Vagina (tissue), 2 donors: ENCODE measurements around the gene ARHGAP10. TPM values are rescaled to one million over a fixed set of nuclear protein-coding genes. Genes with fewer than 3 reads are reported as not detected.

Experiments
- DNase-seq, 2 donors: peaks; one replicate each; pipeline ENCODE4 v3.0.0-alpha.2; 2017; ENCODE audit errors: extremely low spot score in 2 of 2
- H3K27ac ChIP-seq: fragments of 200-600 bp; sonication (generic); one replicate; pipeline ENCODE4 v1.5.1; 2019
- H3K27me3 ChIP-seq: fragments of 200-600 bp; sonication (generic); one replicate; pipeline ENCODE4 v1.5.1; 2019
- H3K36me3 ChIP-seq, 2 donors: fragments of 200-600 bp; sonication (generic); one replicate each; pipeline ENCODE4 v1.5.1; 2017 to 2019
- H3K4me1 ChIP-seq: fragments of 200-600 bp; sonication (generic); one replicate; pipeline ENCODE4 v1.5.1; 2019
- H3K4me3 ChIP-seq, 2 donors: fragments of 200-600 bp; sonication (generic); 1 replicate in 1 of 2; 2 replicates in 1 of 2; pipeline ENCODE4 v1.5.1; 2016 to 2019
- H3K9me3 ChIP-seq: fragments of 200-600 bp; sonication (generic); one replicate; pipeline ENCODE4 v1.5.1; 2019
- POLR2A ChIP-seq, 2 donors: fragments of 450-650 bp; IDR thresholded peaks; one replicate each; pipeline ENCODE4 v1.6.1; 2017; ENCODE audit warnings: antibody characterized with exemption in 2 of 2, mild to moderate bottlenecking in 2 of 2, moderate library complexity in 2 of 2
- POLR2AphosphoS5 ChIP-seq, 2 donors: sonication (generic); formaldehyde crosslinking; IDR thresholded peaks; one replicate each; pipeline ENCODE4 v1.9.0; 2017; ENCODE audit warnings: antibody characterized with exemption in 2 of 2, mild to moderate bottlenecking in 2 of 2, low read depth in 1 of 2; ENCODE audit not compliant: insufficient read depth in 1 of 2
- intact Hi-C: fragments of 100-400 bp; cut with DNase I; formaldehyde crosslinking; loops from one replicate; pipeline ENCODE4 v1.15.1; 2023
- total RNA-seq: library from RNA; depleted of rRNA; stranded (reverse); fragments of >200 nt; gene quantifications from one replicate; pipeline ENCODE4 v1.2.3, GENCODE V29; 2016
- TF ChIP-seq, protein P1 (sequence below), 3 experiments: fragments of 450-650 bp in 2 of 3; fragments of 200-600 bp in 1 of 3; sonication (generic) in 1 of 3; IDR thresholded peaks; one replicate each; pipeline ENCODE4 v1.5.1; 2017 to 2019; ENCODE audit warnings: antibody characterized with exemption in 3 of 3, mild to moderate bottlenecking in 2 of 3, moderate library complexity in 2 of 3

ARHGAP10 gene
- total RNA-seq, 1 donor from 2014 or later, result 55.5 TPM

DNA sequence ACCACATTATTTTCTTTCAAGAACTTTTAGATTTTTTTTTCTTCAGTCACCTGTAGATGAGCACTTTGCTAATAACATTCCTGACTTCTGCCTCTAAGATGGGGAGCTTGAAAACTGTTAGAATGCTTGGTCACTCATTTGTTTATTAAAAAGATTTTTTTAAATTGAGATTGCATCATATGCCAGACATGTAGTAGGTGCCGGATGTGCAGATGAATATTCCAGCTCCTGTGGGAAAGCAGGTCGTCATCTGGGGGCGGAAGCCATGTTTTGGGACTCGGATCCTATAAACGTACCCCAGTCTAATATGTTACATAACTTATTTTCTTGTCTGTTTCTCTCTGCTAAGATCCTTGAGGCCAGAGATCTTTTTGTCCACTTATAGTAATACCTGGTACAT lies 236.8 kb downstream of the ARHGAP10 start:
- intact Hi-C loops, result no loop called here
- no peak overlapping the region for H3K27ac ChIP-seq
- peaks cover 9% of the 10 kb centered on the region for H3K4me1 ChIP-seq

DNA sequence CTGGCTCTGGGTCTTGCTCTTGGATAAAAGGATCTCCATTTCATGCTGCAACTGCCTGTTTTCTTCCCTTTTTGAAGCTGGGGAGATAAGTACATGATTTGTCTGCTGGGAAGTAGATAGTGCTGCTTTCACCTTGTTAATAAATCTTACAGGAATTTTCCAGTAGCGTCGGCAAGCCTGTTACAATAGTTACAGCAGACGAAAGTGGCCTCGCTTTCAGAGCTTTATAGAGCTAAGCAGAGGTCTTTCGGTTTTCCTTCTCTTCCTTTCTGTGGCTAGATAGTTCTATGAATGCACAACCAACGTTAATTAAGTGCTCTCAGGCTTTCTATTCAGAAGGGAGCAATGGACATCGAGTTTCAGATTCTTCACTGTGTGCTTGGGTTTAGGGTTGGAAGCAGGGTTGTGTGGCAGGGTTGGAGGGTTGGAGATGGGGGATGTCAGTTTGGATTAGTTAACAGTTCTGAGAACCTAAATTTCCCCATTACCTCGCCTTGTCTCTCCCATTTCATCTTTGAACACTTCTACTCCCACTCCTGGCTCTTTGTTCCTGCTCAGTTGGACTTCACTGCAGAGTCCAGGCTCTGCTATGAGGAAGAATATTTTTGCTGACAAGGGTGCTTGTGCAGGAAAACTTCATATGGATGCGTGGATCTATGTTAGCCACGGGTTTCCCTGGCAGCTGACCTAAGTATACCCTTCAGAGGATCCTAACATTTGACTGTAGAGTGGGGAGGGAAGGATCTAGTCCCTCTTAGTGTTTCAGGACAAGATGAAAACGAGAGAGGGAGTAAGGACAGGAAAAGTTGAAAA lies 237.9 kb downstream of the ARHGAP10 start:
- peak overlapping the region; percentile 30 for H3K27ac ChIP-seq
- H3K4me1 ChIP-seq, result peaks cover 9% of the 10 kb centered on the region
- TF ChIP-seq, protein P1, sequence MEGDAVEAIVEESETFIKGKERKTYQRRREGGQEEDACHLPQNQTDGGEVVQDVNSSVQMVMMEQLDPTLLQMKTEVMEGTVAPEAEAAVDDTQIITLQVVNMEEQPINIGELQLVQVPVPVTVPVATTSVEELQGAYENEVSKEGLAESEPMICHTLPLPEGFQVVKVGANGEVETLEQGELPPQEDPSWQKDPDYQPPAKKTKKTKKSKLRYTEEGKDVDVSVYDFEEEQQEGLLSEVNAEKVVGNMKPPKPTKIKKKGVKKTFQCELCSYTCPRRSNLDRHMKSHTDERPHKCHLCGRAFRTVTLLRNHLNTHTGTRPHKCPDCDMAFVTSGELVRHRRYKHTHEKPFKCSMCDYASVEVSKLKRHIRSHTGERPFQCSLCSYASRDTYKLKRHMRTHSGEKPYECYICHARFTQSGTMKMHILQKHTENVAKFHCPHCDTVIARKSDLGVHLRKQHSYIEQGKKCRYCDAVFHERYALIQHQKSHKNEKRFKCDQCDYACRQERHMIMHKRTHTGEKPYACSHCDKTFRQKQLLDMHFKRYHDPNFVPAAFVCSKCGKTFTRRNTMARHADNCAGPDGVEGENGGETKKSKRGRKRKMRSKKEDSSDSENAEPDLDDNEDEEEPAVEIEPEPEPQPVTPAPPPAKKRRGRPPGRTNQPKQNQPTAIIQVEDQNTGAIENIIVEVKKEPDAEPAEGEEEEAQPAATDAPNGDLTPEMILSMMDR (IDR thresholded peaks at IDR 0.05), result no peak
- TF ChIP-seq POLR2A (IDR thresholded peaks at IDR 0.05) (no peak), POLR2AphosphoS5 (IDR thresholded peaks at IDR 0.05; ENCODE audit: insufficient read depth in 1 of 2, low read depth in 1 of 2) (no peak)
- peak overlapping the region in 1 of 2 donors; percentile 6 for H3K4me3 ChIP-seq
- no peaks in the 10 kb centered on the region for H3K27me3 ChIP-seq
- H3K9me3 ChIP-seq, result no peaks in the 10 kb centered on the region
- H3K36me3 ChIP-seq, result no peaks in the 10 kb centered on the region
- intact Hi-C loops, result no loop called here
- DNase-seq, result no peak

More for the DNA sequence above, 236.8 kb downstream of the ARHGAP10 start:
- no peak for TF ChIP-seq POLR2A (IDR thresholded peaks at IDR 0.05)
- TF ChIP-seq POLR2AphosphoS5 (IDR thresholded peaks at IDR 0.05; ENCODE audit: insufficient read depth in 1 of 2, low read depth in 1 of 2), result no peak
- TF ChIP-seq, protein P1 (IDR thresholded peaks at IDR 0.05), result no peak
- H3K4me3 ChIP-seq, result no peak overlapping the region
- DNase-seq, result no peak
- no peaks in the 10 kb centered on the region for H3K36me3 ChIP-seq
- no peaks in the 10 kb centered on the region for H3K9me3 ChIP-seq
- no peaks in the 10 kb centered on the region for H3K27me3 ChIP-seq

DNA sequence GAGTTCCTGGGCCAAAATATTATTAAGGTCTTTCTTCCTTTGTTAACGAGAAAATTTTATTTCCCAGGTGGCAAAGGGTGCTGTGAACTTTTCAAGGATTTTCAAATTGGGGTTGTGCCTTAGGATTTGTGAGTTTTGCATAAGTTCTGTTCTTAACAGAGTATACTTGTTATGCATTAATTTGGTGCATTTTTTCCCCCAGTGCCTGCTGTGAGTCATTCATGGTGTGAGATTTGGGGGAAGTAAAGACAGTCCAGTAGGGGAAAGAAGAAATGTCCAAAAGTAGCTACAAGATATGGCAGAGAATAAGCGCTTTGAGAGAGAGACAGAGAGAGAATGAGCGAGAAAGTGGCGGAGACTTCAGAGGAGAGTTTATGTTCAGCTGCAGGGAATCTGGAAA lies 239.2 kb downstream of the ARHGAP10 start:
- Histone ChIP-seq H3K27me3 (no peaks in the 10 kb centered on the region), H3K4me1 (peaks cover 21% of the 10 kb centered on the region), H3K4me3 (no peak overlapping the region), H3K9me3 (no peaks in the 10 kb centered on the region), H3K36me3 (no peaks in the 10 kb centered on the region), H3K27ac (no peak overlapping the region)
- intact Hi-C loops, result no loop called here
- TF ChIP-seq POLR2A (IDR thresholded peaks at IDR 0.05) (no peak), POLR2AphosphoS5 (IDR thresholded peaks at IDR 0.05; ENCODE audit: insufficient read depth in 1 of 2, low read depth in 1 of 2) (no peak)
- TF ChIP-seq, protein P1 (IDR thresholded peaks at IDR 0.05), result no peak
- no peak for DNase-seq

DNA sequence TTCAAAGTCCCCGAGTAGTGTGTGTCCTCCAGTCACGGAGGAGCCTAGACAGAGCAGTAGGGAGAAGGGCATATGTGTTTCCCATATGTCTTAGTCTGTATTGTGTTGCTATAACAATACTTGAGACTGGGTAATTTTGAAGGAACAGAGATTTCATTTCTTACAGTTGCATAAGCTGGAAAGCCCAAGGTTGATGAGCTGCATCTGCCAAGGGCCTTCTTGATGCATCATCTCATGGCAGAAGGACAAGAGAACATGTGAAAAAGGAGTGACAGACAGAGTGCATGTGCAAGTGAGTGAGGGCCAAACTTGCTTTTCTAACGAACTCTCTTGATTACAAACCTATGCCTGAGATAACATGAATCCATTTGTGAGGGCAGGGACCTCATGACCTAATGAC lies 243.4 kb downstream of the ARHGAP10 start:
- TF ChIP-seq POLR2AphosphoS5 (IDR thresholded peaks at IDR 0.05; ENCODE audit: insufficient read depth in 1 of 2, low read depth in 1 of 2) (no peak), POLR2A (IDR thresholded peaks at IDR 0.05) (no peak)
- TF ChIP-seq, protein P1 (IDR thresholded peaks at IDR 0.05), result no peak
- peaks cover 37% of the 10 kb centered on the region for H3K4me1 ChIP-seq
- no peak overlapping the region for H3K4me3 ChIP-seq
- no peaks in the 10 kb centered on the region for H3K27me3 ChIP-seq
- intact Hi-C loops, result no loop called here
- no peak for DNase-seq
- H3K27ac ChIP-seq, result peak overlapping the region; percentile 54
- H3K9me3 ChIP-seq, result no peaks in the 10 kb centered on the region
- H3K36me3 ChIP-seq, result no peaks in the 10 kb centered on the region
